ENCODE data around the gene KCNQ4. TPM values are rescaled to one million over a fixed set of nuclear protein-coding genes. Genes with fewer than 3 reads are reported as not detected.

KCNQ4 gene
- total and polyA plus RNA-seq, 2 of the 4 experiments (the other 2 are of a cell fraction): 0.07 TPM; not detected in 1

DNA sequence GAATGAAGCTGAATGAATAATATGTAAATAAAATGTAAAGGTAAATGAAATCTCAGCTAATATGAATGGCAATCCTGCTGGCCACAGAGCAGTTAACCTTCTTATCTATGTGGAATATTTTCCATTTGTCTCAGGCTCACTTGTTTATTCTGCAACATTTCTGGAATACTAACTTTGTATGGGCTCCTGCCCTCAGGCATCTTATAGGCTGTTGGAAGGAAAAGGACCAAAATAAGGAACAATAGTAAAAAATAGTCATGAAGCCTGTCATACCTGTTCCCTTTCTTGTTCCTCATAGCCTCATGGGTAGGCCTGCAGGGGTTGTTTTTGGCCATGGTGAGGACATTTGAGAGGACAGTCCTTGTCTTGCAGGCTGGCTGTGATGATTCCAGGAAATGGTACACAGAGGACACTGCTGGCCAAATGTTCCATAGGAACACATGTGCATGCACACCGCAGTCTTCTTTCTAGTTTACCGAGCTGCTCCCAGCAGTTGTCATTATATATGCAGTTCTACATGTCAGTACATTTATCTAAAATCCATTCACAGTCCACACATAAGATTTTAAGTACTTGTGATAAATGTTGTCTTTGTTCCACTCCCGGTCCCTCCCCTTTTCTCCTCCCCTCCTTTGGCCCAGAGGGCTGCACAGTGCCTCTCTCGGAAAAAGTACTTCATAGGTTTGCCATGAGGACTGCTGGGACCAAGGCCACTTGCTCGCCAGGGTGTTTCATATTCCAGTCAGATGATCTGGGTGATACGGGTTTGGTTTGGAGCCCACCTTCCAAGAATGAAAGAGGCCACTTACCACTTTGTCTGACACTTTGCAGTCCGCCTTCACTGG, 15.2 kb upstream of the KCNQ4 start:
- Histone ChIP-seq H3K4me2 (ENCODE audit: low read depth, low read length) (no peak overlapping the region), H3K36me3 (ENCODE audit: control insufficient read depth, insufficient read depth, low read length) (peaks cover 51% of the 10 kb centered on the region), H2AK9ac (replicated peaks; ENCODE audit: low read depth, low read length, poor library complexity) (no peak overlapping the region), H2BK15ac (ENCODE audit: low read depth, low read length) (no peak overlapping the region), H4K91ac (ENCODE audit: insufficient read depth, low read depth, low read length) (no peak overlapping the region), H4K20me1 (ENCODE audit: insufficient read depth, low read length) (no peaks in the 10 kb centered on the region), H3K9me3 (ENCODE audit: control insufficient read depth, insufficient read depth, low read length) (no peaks in the 10 kb centered on the region), H3K23ac (ENCODE audit: low read depth, low read length) (no peak overlapping the region), H2BK20ac (ENCODE audit: low read depth, low read length) (no peak overlapping the region), H3K4me1 (ENCODE audit: control insufficient read depth, insufficient read depth, low read length) (peaks cover 2% of the 10 kb centered on the region; the same call in 1 of the 2 replicates), H2AK5ac (ENCODE audit: low read depth, low read length) (no peak overlapping the region), H3K9ac (ENCODE audit: low read depth, low read length) (no peak overlapping the region), H3K79me1 (ENCODE audit: low read depth in 1 of 2, low read length in 2 of 2) (no peaks in the 10 kb centered on the region), H3K4ac (ENCODE audit: low read depth, low read length) (no peak overlapping the region), H3K14ac (replicated peaks; ENCODE audit: low read depth, low read length) (no peak overlapping the region), H2BK120ac (ENCODE audit: low read depth, low read length) (no peak overlapping the region), H3K56ac (ENCODE audit: extremely low read depth, insufficient read depth, low read length) (no peak overlapping the region), H3K27me3 (ENCODE audit: control insufficient read depth, insufficient read depth, low read length) (no peaks in the 10 kb centered on the region), H2BK5ac (ENCODE audit: low read depth, low read length, poor library complexity, severe bottlenecking) (no peak overlapping the region), H4K5ac (ENCODE audit: low read depth, low read length) (no peak overlapping the region), H2AFZ (replicated peaks; ENCODE audit: low read length, poor library complexity) (no peak overlapping the region), H4K8ac (ENCODE audit: low read depth in 2 of 2, low read length in 2 of 2) (no peak overlapping the region), H3K4me3 (ENCODE audit: insufficient read depth, low read depth, low read length) (no peak overlapping the region), H3K27ac (ENCODE audit: insufficient read depth, low read length) (no peak overlapping the region), H3K9me1 (ENCODE audit: insufficient read depth, low read length) (peaks cover 10% of the 10 kb centered on the region; the same call in 1 of the 2 replicates), H3K18ac (ENCODE audit: low read depth, low read length) (no peak overlapping the region)
- POLR2A ChIA-PET (ENCODE audit: unreplicated experiment): no interaction called here
- no peak for TF ChIP-seq BHLHE40 (IDR thresholded peaks at IDR 0.05; ENCODE audit: low read depth, low read length)
- no peak for TF ChIP-seq FOS (IDR thresholded peaks at IDR 0.05; ENCODE audit: low read depth, low read length)
- TF ChIP-seq RCOR1 (IDR thresholded peaks at IDR 0.05; ENCODE audit: insufficient replicate concordance, low read length): no peak
- no peak for TF ChIP-seq MAFK (IDR thresholded peaks at IDR 0.05; ENCODE audit: low read depth, low read length)
- no peak for TF ChIP-seq MAZ (IDR thresholded peaks at IDR 0.05; ENCODE audit: borderline replicate concordance, low read depth, low read length)
- TF ChIP-seq RAD21 (IDR thresholded peaks at IDR 0.05; ENCODE audit: low read length): no peak
- TF ChIP-seq, protein P1, sequence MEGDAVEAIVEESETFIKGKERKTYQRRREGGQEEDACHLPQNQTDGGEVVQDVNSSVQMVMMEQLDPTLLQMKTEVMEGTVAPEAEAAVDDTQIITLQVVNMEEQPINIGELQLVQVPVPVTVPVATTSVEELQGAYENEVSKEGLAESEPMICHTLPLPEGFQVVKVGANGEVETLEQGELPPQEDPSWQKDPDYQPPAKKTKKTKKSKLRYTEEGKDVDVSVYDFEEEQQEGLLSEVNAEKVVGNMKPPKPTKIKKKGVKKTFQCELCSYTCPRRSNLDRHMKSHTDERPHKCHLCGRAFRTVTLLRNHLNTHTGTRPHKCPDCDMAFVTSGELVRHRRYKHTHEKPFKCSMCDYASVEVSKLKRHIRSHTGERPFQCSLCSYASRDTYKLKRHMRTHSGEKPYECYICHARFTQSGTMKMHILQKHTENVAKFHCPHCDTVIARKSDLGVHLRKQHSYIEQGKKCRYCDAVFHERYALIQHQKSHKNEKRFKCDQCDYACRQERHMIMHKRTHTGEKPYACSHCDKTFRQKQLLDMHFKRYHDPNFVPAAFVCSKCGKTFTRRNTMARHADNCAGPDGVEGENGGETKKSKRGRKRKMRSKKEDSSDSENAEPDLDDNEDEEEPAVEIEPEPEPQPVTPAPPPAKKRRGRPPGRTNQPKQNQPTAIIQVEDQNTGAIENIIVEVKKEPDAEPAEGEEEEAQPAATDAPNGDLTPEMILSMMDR (conservative IDR thresholded peaks at IDR 0.05; ENCODE audit: low read depth, low read length): no peak
- no peak for TF ChIP-seq CHD1 (IDR thresholded peaks at IDR 0.05; ENCODE audit: low read depth, low read length)
- TF ChIP-seq RFX5 (IDR thresholded peaks at IDR 0.05; ENCODE audit: low read depth, low read length): no peak
- TF ChIP-seq CEBPB (IDR thresholded peaks at IDR 0.05; ENCODE audit: low read depth, low read length): no peak
- no peak for TF ChIP-seq NFE2L2 (IDR thresholded peaks at IDR 0.05; ENCODE audit: low read depth, low read length)
- TF ChIP-seq SMC3 (IDR thresholded peaks at IDR 0.05; ENCODE audit: low read depth, low read length): no peak
- TF ChIP-seq, protein P2, sequence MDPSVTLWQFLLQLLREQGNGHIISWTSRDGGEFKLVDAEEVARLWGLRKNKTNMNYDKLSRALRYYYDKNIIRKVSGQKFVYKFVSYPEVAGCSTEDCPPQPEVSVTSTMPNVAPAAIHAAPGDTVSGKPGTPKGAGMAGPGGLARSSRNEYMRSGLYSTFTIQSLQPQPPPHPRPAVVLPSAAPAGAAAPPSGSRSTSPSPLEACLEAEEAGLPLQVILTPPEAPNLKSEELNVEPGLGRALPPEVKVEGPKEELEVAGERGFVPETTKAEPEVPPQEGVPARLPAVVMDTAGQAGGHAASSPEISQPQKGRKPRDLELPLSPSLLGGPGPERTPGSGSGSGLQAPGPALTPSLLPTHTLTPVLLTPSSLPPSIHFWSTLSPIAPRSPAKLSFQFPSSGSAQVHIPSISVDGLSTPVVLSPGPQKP (IDR thresholded peaks at IDR 0.05; ENCODE audit: borderline replicate concordance, low read depth, low read length): no peak
- TF ChIP-seq, protein P3, sequence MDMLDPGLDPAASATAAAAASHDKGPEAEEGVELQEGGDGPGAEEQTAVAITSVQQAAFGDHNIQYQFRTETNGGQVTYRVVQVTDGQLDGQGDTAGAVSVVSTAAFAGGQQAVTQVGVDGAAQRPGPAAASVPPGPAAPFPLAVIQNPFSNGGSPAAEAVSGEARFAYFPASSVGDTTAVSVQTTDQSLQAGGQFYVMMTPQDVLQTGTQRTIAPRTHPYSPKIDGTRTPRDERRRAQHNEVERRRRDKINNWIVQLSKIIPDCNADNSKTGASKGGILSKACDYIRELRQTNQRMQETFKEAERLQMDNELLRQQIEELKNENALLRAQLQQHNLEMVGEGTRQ (IDR thresholded peaks at IDR 0.05; ENCODE audit: low read depth, low read length): no peak
- no peak for TF ChIP-seq MXI1 (IDR thresholded peaks at IDR 0.05; ENCODE audit: borderline replicate concordance, low read depth, low read length)
- intact Hi-C loops (cut with micrococcal nuclease) (no loop called here), dilution Hi-C loops (cut with HindIII; ENCODE audit: low sequenced_read_pairs, unreplicated experiment) (no loop called here), in situ Hi-C loops (cut with MboI; ENCODE audit: low sequenced_read_pairs) (no loop called here)
- WGBS, 2 experiments (ENCODE audit: extremely low coverage in 2 of 2, insufficient read length in 1 of 2): no CpG with 5 or more reads among the region's 7 CpGs
- no peak for DNase-seq
- no peak for ATAC-seq (ENCODE audit: low read depth)
- CTCF ChIA-PET: no interaction called here
- no TSS peak for BruUV-seq (replicated peaks)

All from IMR-90 (cell line).